Measurements from ENCODE around the gene TCF20.

TCF20 gene

GRCh38 chr22:42258126-42258525, 12.3 kb downstream of the TCF20 start:
- Histone ChIP-seq H3K36me3 (ENCODE audit: low read depth) (0 out of 2 replicates have a peak, but pooled peaks cover 6% of the 10 kb centered on the region), H3K27ac (ENCODE audit: poor library complexity, severe bottlenecking) (no peak overlapping the region), H3K27me3 (ENCODE audit: insufficient read depth, poor library complexity, severe bottlenecking) (no peaks in the 10 kb centered on the region), H3K9me3 (ENCODE audit: severe bottlenecking) (no peaks in the 10 kb centered on the region), H3K4me3 (ENCODE audit: severe bottlenecking) (no peak overlapping the region), H3K4me1 (ENCODE audit: insufficient read depth, poor library complexity, severe bottlenecking) (peaks cover 4% of the 10 kb centered on the region)
- no peak for TF ChIP-seq CTCF (IDR thresholded peaks at IDR 0.05; ENCODE audit: poor library complexity, severe bottlenecking)
- DNase-seq (ENCODE audit: low spot score) (no peak), ATAC-seq (ENCODE audit: low read depth) (no peak)

- DNase-seq (ENCODE audit: low spot score), result no peak
- Histone ChIP-seq H3K27me3 (ENCODE audit: insufficient read depth, poor library complexity, severe bottlenecking) (no peaks in the 10 kb centered on the region), H3K4me3 (ENCODE audit: severe bottlenecking) (no peak overlapping the region), H3K4me1 (ENCODE audit: insufficient read depth, poor library complexity, severe bottlenecking) (peaks cover 4% of the 10 kb centered on the region), H3K9me3 (ENCODE audit: severe bottlenecking) (no peaks in the 10 kb centered on the region), H3K36me3 (ENCODE audit: low read depth) (0 out of 2 replicates have a peak, but pooled peaks cover 12% of the 10 kb centered on the region), H3K27ac (ENCODE audit: poor library complexity, severe bottlenecking) (no peak overlapping the region)
- no peak for ATAC-seq (ENCODE audit: low read depth)
- TF ChIP-seq CTCF (IDR thresholded peaks at IDR 0.05; ENCODE audit: poor library complexity, severe bottlenecking), result no peak
Observed at GRCh38 chr22:42257386-42257785, 13.1 kb downstream of the TCF20 start.

GRCh38 chr22:42256930-42257329, 13.5 kb downstream of the TCF20 start:
- H3K4me3 ChIP-seq (ENCODE audit: severe bottlenecking), result no peak overlapping the region
- no peak for TF ChIP-seq CTCF (IDR thresholded peaks at IDR 0.05; ENCODE audit: poor library complexity, severe bottlenecking)
- H3K27ac ChIP-seq (ENCODE audit: poor library complexity, severe bottlenecking), result no peak overlapping the region
- ATAC-seq (ENCODE audit: low read depth), result no peak
- no peaks in the 10 kb centered on the region for H3K9me3 ChIP-seq (ENCODE audit: severe bottlenecking)
- no peaks in the 10 kb centered on the region for H3K27me3 ChIP-seq (ENCODE audit: insufficient read depth, poor library complexity, severe bottlenecking)
- no peak for DNase-seq (ENCODE audit: low spot score)
- peaks cover 4% of the 10 kb centered on the region for H3K4me1 ChIP-seq (ENCODE audit: insufficient read depth, poor library complexity, severe bottlenecking)
- 0 out of 2 replicates have a peak, but pooled peaks cover 12% of the 10 kb centered on the region for H3K36me3 ChIP-seq (ENCODE audit: low read depth)

- Histone ChIP-seq H3K27ac (ENCODE audit: poor library complexity, severe bottlenecking) (no peak overlapping the region), H3K27me3 (ENCODE audit: insufficient read depth, poor library complexity, severe bottlenecking) (no peaks in the 10 kb centered on the region), H3K4me3 (ENCODE audit: severe bottlenecking) (no peak overlapping the region), H3K4me1 (ENCODE audit: insufficient read depth, poor library complexity, severe bottlenecking) (peaks cover 4% of the 10 kb centered on the region), H3K36me3 (ENCODE audit: low read depth) (0 out of 2 replicates have a peak, but pooled peaks cover 12% of the 10 kb centered on the region), H3K9me3 (ENCODE audit: severe bottlenecking) (no peaks in the 10 kb centered on the region)
- DNase-seq (ENCODE audit: low spot score) (no peak), ATAC-seq (ENCODE audit: low read depth) (no peak)
- TF ChIP-seq CTCF (IDR thresholded peaks at IDR 0.05; ENCODE audit: poor library complexity, severe bottlenecking), result no peak
Observed at GRCh38 chr22:42256220-42256619, 14.2 kb downstream of the TCF20 start.

GRCh38 chr22:42249831-42250230, 20.6 kb downstream of the TCF20 start:
- Histone ChIP-seq H3K4me3 (ENCODE audit: severe bottlenecking) (no peak overlapping the region), H3K36me3 (ENCODE audit: low read depth) (peaks cover 15% of the 10 kb centered on the region; the same call in 1 of the 2 replicates), H3K9me3 (ENCODE audit: severe bottlenecking) (peaks cover 2% of the 10 kb centered on the region), H3K27ac (ENCODE audit: poor library complexity, severe bottlenecking) (no peak overlapping the region), H3K4me1 (ENCODE audit: insufficient read depth, poor library complexity, severe bottlenecking) (no peaks in the 10 kb centered on the region), H3K27me3 (ENCODE audit: insufficient read depth, poor library complexity, severe bottlenecking) (no peaks in the 10 kb centered on the region)
- ATAC-seq (ENCODE audit: low read depth) (no peak), DNase-seq (ENCODE audit: low spot score) (no peak)
- no peak for TF ChIP-seq CTCF (IDR thresholded peaks at IDR 0.05; ENCODE audit: poor library complexity, severe bottlenecking)

Measured in RWPE2 (cell line).